Astrocyte of the cerebellum (primary cell): ENCODE results near the gene STARD7.

Source experiments
- DNase-seq: peaks from one replicate; pipeline ENCODE4 v3.0.0-alpha.2; 2011; ENCODE audit warnings: low read depth
- H3K4me3 ChIP-seq: 2 replicates; pipeline ENCODE4 v1.5.1; 2011; ENCODE audit warnings: mild to moderate bottlenecking, low read depth, low read length, moderate library complexity
- CTCF ChIP-seq: IDR thresholded peaks from 2 replicates; pipeline ENCODE4 v1.5.1; 2012; ENCODE audit warnings: low read length, low read depth, moderate library complexity, mild to moderate bottlenecking; ENCODE audit errors: missing control alignments
- in situ Hi-C: cut with HindIII; loops from 2 replicates; pipeline ENCODE4 v1.10.0; 2017; ENCODE audit warnings: low sequenced_read_pairs

STARD7 gene

GRCh38 chr2:96136129-96136720 is 72.4 kb downstream of the STARD7 start:
- H3K4me3 ChIP-seq = no peak overlapping the region
- TF ChIP-seq CTCF = no peak
- in situ Hi-C loops = loop anchor here (10.0 kb wide), 1 partner anchor 129 kb away; the partner anchor contains the start of genes CIAO1 and TMEM127
- DNase-seq = no peak

- no peak for DNase-seq
- in situ Hi-C loops = loop anchor here (10.0 kb wide), 1 partner anchor 129 kb away; the partner anchor contains the start of genes CIAO1 and TMEM127
- no peak for TF ChIP-seq CTCF
- H3K4me3 ChIP-seq = no peak overlapping the region
These were observed 73.0 kb downstream of the STARD7 start for GRCh38 chr2:96135621-96136020.

- no peak for DNase-seq
- H3K4me3 ChIP-seq = no peak overlapping the region
- TF ChIP-seq CTCF = no peak
- in situ Hi-C loops = loop anchor here (10.0 kb wide), 1 partner anchor 130 kb away; the partner anchor contains the start of genes CIAO1 and TMEM127
These were observed 73.5 kb downstream of the STARD7 start for GRCh38 chr2:96135171-96135570.
